HepG2 (cell line): ENCODE measurements around the gene SPRR2E. TPM values are rescaled to one million over a fixed set of nuclear protein-coding genes. Genes with fewer than 3 reads are reported as not detected.

Experiments used
- ATAC-seq: fragments of 200-7000 bp; cut with Tn5 transposase; 3 replicates; pipeline ENCODE4 v1.9.1; 2020; ENCODE audit warnings: mild to moderate bottlenecking, moderate library complexity
- BruUV-seq: library from RNA; stranded (reverse); fragments of 400-500 nt; replicated peaks from 2 replicates; lab custom pipeline; 2021; lab: Mats Ljungman, UMichigan
- CTCF ChIA-PET: fragments of 300-600 bp; formaldehyde crosslinking; extraction: SDS; loops from one replicate; lab custom pipeline; 2021; ENCODE audit warnings: low total read pairs, inconsistent platforms, low intra/inter-chr PET ratio; lab: Yijun Ruan, JAX
- POLR2A ChIA-PET: fragments of 350-600 bp; sonication (Branson Sonifier 250); formaldehyde crosslinking; loops from one replicate; lab custom pipeline; 2020; ENCODE audit warnings: antibody characterized with exemption, inconsistent platforms; lab: Yijun Ruan, JAX
- DNase-seq: peaks from one replicate; pipeline ENCODE4 v3.0.0-alpha.2; 2015; ENCODE audit warnings: low spot score
- FAIRE-seq: peaks from 3 replicates; lab custom pipeline; 2011; peaks lifted over from hg19 to GRCh38; lab: Jason Lieb, UNC
- H2AFZ ChIP-seq: one replicate; pipeline ENCODE4 v1.6.1; 2011; ENCODE audit warnings: low read length, inconsistent platforms
- H3K27ac ChIP-seq: fragments of 300-600 bp; 3 replicates; pipeline ENCODE4 v1.8.0; 2011; ENCODE audit warnings: mixed run types, mild to moderate bottlenecking, mixed read lengths, low read length, inconsistent platforms; ENCODE audit not compliant: insufficient read depth; ENCODE audit errors: extremely low read length
- H3K27me3 ChIP-seq, 2 experiments: fragments of 200-600 bp in 1 of 2; 2 replicates in 1 of 2; 3 replicates in 1 of 2; pipeline versions ENCODE4 v1.6.0 to v1.8.0; 2011; ENCODE audit warnings: low read length in 2 of 2, mild to moderate bottlenecking in 2 of 2, moderate library complexity in 2 of 2, inconsistent platforms in 1 of 2; ENCODE audit not compliant: insufficient read depth in 2 of 2, control insufficient read depth in 1 of 2
- H3K36me3 ChIP-seq, 2 experiments: fragments of 200-600 bp in 1 of 2; replicated peaks in 1 of 2; 2 replicates in 1 of 2; 3 replicates in 1 of 2; pipeline versions ENCODE4 v1.5.1 to v1.8.0; 2011; ENCODE audit warnings: low read length in 2 of 2, inconsistent platforms in 1 of 2; ENCODE audit not compliant: insufficient read depth in 2 of 2, control insufficient read depth in 1 of 2
- H3K4me1 ChIP-seq: 2 replicates; pipeline ENCODE4 v1.5.1; 2012; ENCODE audit warnings: low read length, inconsistent platforms; ENCODE audit not compliant: insufficient read depth
- H3K4me2 ChIP-seq: 2 replicates; pipeline ENCODE4 v1.6.0; 2011; ENCODE audit warnings: low read depth, low read length, inconsistent platforms
- H3K4me3 ChIP-seq, 3 experiments: fragments of 200-600 bp in 1 of 3; sonication (generic), shearing (Covaris generic) in 1 of 3; replicated peaks in 1 of 3; 2 replicates each; pipeline ENCODE4 v1.5.1; 2011 to 2016; ENCODE audit warnings: low read length in 3 of 3, inconsistent platforms in 2 of 3, low read depth in 2 of 3, mild to moderate bottlenecking in 2 of 3, control low read depth in 1 of 3, mixed read lengths in 1 of 3; ENCODE audit not compliant: insufficient read depth in 1 of 3
- H3K79me2 ChIP-seq: one replicate; pipeline ENCODE4 v1.6.1; 2011; ENCODE audit warnings: low read length, inconsistent platforms; ENCODE audit not compliant: insufficient read depth
- H3K9ac ChIP-seq: 2 replicates; pipeline ENCODE4 v1.6.0; 2011; ENCODE audit warnings: mild to moderate bottlenecking, low read depth, low read length, inconsistent platforms; ENCODE audit not compliant: insufficient read depth
- H3K9me3 ChIP-seq: 2 replicates; pipeline ENCODE4 v1.5.1; 2012; ENCODE audit warnings: mild to moderate bottlenecking, low read length
- H4K20me1 ChIP-seq: 2 replicates; pipeline ENCODE4 v1.6.0; 2011; ENCODE audit warnings: inconsistent platforms, mild to moderate bottlenecking, low read length, moderate library complexity; ENCODE audit not compliant: insufficient read depth
- HIC2 ChIP-seq: sonication (generic); formaldehyde crosslinking; IDR thresholded peaks from 2 replicates; pipeline ENCODE4 v1.9.0; 2022; ENCODE audit warnings: low read depth, missing genetic modification reagents
- MAF1 ChIP-seq: sonication (generic); formaldehyde crosslinking; IDR thresholded peaks from 2 replicates; pipeline ENCODE4 v1.5.0; 2020; ENCODE audit warnings: missing genetic modification reagents, borderline replicate concordance
- POGZ ChIP-seq: sonication (generic); formaldehyde crosslinking; IDR thresholded peaks from 2 replicates; pipeline ENCODE4 v1.4.0; 2020; ENCODE audit warnings: mild to moderate bottlenecking, missing genetic modification reagents
- ZNF235 ChIP-seq: sonication (generic); formaldehyde crosslinking; IDR thresholded peaks from 2 replicates; pipeline ENCODE4 v1.8.1; 2023; ENCODE audit warnings: mild to moderate bottlenecking, missing genetic modification reagents, borderline replicate concordance
- ZNF333 ChIP-seq: sonication (generic); formaldehyde crosslinking; IDR thresholded peaks from 2 replicates; pipeline ENCODE4 v1.4.0; 2020; ENCODE audit warnings: mild to moderate bottlenecking, missing genetic modification reagents, borderline replicate concordance
- ZNF891 ChIP-seq: sonication (generic); formaldehyde crosslinking; IDR thresholded peaks from 2 replicates; pipeline ENCODE4 v1.5.0; 2020; ENCODE audit warnings: mild to moderate bottlenecking, missing genetic modification reagents
- WGBS: methylation state at CpG from one replicate; pipeline ENCODE4 v1.1.6; 2017; ENCODE audit warnings: low lambda C conversion rate; 5-methylcytosine and 5-hydroxymethylcytosine counted together
- in situ Hi-C: cut with HindIII; loops from 2 replicates; pipeline ENCODE4 v1.10.0; 2017; ENCODE audit warnings: low pct_unique_long_range_greater_than_20kb; ENCODE audit not compliant: extremely low pct_ligation_motif_present
- intact Hi-C: fragments of 100-400 bp; cut with micrococcal nuclease; formaldehyde crosslinking; loops from one replicate; pipeline ENCODE4 v1.10.0; 2022; ENCODE audit not compliant: unreplicated experiment
- polyA plus RNA-seq, 8 experiments: library from polyadenylated mRNA; depleted of rRNA in 3 of 8; stranded (reverse) in 7 of 8; unstranded in 1 of 8; fragments of >200 nt; fragmentation: Illumina TruSeq in 4 of 8; extraction: Trizol in 4 of 8; gene quantifications; 2 replicates each; pipeline versions ENCODE4 v1.2.1 to v1.2.3, GENCODE V29; 2011 to 2016; ENCODE audit warnings: low read depth in 4 of 8, missing spikeins in 1 of 8, mixed read lengths in 1 of 8; ENCODE audit not compliant: insufficient read depth in 1 of 8
- total RNA-seq, 5 experiments: library from RNA; depleted of rRNA; stranded (reverse); fragments of >200 nt; fragmentation: Illumina TruSeq; extraction: Trizol; gene quantifications; 2 replicates each; pipeline ENCODE4 v1.2.3, GENCODE V29; 2016; ENCODE audit warnings: low read depth in 1 of 5
- TF ChIP-seq, protein P1 (sequence below): sonication (generic); formaldehyde crosslinking; IDR thresholded peaks from 2 replicates; pipeline ENCODE4 v1.9.0; 2021; ENCODE audit warnings: mild to moderate bottlenecking, missing genetic modification reagents

The SPRR2E gene
- total and polyA plus RNA-seq, 2 of the 13 experiments (the other 11 are each of a cell fraction or from before 2014, with no cell fraction given): not detected

GRCh38 chr1:153071511-153071910, 22.8 kb downstream of the SPRR2E start, which contains the start of gene SPRR2B:
TSS of gene SPRR2B (minus strand) at chr1:153071611. CDS start at chr1:153070839, 772 bp downstream.
- Histone ChIP-seq H3K36me3 (no peaks in the 10 kb centered on the region), H3K4me2 (no peak within 1 kb of the TSS), H4K20me1 (no peaks in the 10 kb centered on the region), H3K79me2 (no peaks in the 10 kb centered on the region), H3K27ac (no peak within 1 kb of the TSS), H2AFZ (no peak within 1 kb of the TSS), H3K9me3 (no peaks in the 10 kb centered on the region), H3K9ac (no peak within 1 kb of the TSS), H3K4me3 (no peak within 1 kb of the TSS), H3K27me3 (no peaks in the 10 kb centered on the region), H3K4me1 (no peaks in the 10 kb centered on the region)
- TF ChIP-seq ZNF235 (no peak), POGZ (CRISPR knock-in tag) (no peak), MAF1 (CRISPR knock-in tag) (no peak), HIC2 (no peak), ZNF333 (no peak), ZNF891 (CRISPR knock-in tag) (no peak)
- TF ChIP-seq, protein P1, sequence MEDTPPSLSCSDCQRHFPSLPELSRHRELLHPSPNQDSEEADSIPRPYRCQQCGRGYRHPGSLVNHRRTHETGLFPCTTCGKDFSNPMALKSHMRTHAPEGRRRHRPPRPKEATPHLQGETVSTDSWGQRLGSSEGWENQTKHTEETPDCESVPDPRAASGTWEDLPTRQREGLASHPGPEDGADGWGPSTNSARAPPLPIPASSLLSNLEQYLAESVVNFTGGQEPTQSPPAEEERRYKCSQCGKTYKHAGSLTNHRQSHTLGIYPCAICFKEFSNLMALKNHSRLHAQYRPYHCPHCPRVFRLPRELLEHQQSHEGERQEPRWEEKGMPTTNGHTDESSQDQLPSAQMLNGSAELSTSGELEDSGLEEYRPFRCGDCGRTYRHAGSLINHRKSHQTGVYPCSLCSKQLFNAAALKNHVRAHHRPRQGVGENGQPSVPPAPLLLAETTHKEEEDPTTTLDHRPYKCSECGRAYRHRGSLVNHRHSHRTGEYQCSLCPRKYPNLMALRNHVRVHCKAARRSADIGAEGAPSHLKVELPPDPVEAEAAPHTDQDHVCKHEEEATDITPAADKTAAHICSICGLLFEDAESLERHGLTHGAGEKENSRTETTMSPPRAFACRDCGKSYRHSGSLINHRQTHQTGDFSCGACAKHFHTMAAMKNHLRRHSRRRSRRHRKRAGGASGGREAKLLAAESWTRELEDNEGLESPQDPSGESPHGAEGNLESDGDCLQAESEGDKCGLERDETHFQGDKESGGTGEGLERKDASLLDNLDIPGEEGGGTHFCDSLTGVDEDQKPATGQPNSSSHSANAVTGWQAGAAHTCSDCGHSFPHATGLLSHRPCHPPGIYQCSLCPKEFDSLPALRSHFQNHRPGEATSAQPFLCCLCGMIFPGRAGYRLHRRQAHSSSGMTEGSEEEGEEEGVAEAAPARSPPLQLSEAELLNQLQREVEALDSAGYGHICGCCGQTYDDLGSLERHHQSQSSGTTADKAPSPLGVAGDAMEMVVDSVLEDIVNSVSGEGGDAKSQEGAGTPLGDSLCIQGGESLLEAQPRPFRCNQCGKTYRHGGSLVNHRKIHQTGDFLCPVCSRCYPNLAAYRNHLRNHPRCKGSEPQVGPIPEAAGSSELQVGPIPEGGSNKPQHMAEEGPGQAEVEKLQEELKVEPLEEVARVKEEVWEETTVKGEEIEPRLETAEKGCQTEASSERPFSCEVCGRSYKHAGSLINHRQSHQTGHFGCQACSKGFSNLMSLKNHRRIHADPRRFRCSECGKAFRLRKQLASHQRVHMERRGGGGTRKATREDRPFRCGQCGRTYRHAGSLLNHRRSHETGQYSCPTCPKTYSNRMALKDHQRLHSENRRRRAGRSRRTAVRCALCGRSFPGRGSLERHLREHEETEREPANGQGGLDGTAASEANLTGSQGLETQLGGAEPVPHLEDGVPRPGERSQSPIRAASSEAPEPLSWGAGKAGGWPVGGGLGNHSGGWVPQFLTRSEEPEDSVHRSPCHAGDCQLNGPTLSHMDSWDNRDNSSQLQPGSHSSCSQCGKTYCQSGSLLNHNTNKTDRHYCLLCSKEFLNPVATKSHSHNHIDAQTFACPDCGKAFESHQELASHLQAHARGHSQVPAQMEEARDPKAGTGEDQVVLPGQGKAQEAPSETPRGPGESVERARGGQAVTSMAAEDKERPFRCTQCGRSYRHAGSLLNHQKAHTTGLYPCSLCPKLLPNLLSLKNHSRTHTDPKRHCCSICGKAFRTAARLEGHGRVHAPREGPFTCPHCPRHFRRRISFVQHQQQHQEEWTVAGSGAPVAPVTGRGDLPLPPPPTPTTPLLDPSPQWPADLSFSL: no peak
- BruUV-seq: no TSS peak
- in situ Hi-C loops: no loop called here
- 0% methylated on average over 2 of the region's 2 CpGs for WGBS
- FAIRE-seq (no peak), DNase-seq (no peak), ATAC-seq (no peak)
- ChIA-PET POLR2A (no interaction called here), CTCF (no interaction called here)
- intact Hi-C loops: no loop called here
